ENCODE results near the gene NXT1.
"Not testable (repeated sequence)": the region's sequence is repeated elsewhere in the genome, so short reads cannot be mapped to it uniquely, and the experiment has no call there.

The NXT1 gene

GRCh38 chr20:23350196-23350903 is at the start of gene NXT1:
NXT1 (plus strand) TSS chr20:23350791; CDS start chr20:23354042, 3,251 bp downstream.
- peak within 1 kb of the TSS; percentile 99 for H3K4me3 Mint-ChIP-seq
- H3K4me1 Mint-ChIP-seq: peaks cover 18% of the 10 kb centered on the region
- H3K27me3 Mint-ChIP-seq: no peaks in the 10 kb centered on the region
- ATAC-seq: peak; percentile 94
- peak within 1 kb of the TSS; percentile 99 for H3K27ac Mint-ChIP-seq
- H3K36me3 Mint-ChIP-seq: peaks cover 3% of the 10 kb centered on the region
- H3K9me3 Mint-ChIP-seq: no peaks in the 10 kb centered on the region

DNA sequence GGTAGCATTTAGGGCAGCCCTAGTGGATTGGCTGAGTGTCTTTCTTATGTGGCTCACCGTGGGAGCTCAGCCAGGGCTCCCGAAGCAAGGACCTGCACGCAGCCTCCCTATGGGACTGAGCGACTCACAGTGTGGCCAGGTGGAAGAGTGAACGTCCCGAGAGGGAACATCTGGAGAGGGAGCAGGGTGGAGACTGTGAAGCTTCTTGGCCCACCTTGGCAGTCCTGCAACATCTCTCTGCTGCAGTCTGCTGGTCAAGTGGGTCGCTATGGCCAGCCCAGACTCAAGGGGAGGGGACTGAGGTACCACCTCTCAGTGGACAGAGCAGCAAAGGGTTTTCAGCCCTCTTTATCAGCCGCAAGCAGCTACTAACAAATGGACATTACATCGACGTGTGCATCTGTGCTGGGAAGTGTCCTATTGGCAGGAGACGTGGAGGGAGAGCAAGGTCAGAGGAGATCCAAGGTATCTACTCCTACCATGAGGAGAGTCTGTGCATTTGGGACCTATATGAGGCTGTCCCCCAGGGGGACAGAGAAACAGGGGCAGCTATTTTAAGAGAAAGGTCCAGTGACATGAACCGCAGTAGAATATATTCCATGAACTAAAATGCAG is 49.0 kb upstream of the NXT1 start:
- no peaks in the 10 kb centered on the region for H3K9me3 Mint-ChIP-seq
- no peaks in the 10 kb centered on the region for H3K4me1 Mint-ChIP-seq
- H3K4me3 Mint-ChIP-seq: no peak overlapping the region
- peaks cover 9% of the 10 kb centered on the region for H3K27me3 Mint-ChIP-seq
- no peaks in the 10 kb centered on the region for H3K36me3 Mint-ChIP-seq
- H3K27ac Mint-ChIP-seq: no peak overlapping the region
- no peak for ATAC-seq

DNA sequence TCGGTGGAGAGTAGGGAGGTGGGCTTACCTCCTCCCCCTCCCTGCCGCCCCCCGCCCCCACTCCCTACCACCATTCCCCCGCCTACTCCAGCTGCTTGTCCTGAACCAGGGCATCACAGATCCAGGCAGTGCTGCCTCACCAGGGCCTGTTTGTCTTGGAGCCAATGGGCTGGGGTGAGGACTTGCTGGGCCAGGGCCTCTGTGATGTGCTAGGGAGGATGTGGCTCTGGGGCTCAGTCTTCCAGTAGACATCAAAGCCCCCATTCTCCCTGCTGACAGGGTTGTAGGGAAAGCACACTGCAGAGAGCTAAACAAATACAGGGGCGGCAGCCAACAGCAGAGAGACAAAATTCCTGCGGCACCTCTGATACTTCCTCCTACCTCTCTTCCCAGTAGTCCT is 48.2 kb upstream of the NXT1 start:
- H3K36me3 Mint-ChIP-seq: no peaks in the 10 kb centered on the region
- H3K9me3 Mint-ChIP-seq: no peaks in the 10 kb centered on the region
- H3K4me1 Mint-ChIP-seq: no peaks in the 10 kb centered on the region
- no peak for ATAC-seq
- no peak overlapping the region for H3K4me3 Mint-ChIP-seq
- H3K27ac Mint-ChIP-seq: no peak overlapping the region
- H3K27me3 Mint-ChIP-seq: peaks cover 9% of the 10 kb centered on the region

DNA sequence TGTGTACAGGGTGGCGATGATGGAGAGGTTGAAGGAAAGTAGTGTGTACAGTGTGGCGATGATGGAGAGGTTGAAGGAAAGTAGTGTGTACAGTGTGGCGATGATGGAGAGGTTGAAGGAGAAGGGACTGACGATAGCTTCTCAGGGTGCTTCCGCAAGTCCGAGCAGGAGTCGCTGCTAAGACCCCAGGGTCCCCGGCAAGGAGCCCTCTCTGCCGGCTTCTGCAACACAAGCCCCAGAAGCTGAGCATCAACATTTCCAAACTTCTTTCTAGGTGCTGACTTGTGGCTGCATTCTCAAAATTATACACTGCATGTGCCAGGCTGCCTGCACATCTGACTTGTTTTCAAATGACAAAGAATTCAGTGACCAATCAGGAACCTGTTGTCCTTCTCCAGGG is 47.8 kb upstream of the NXT1 start:
- Mint-ChIP-seq H3K9me3 (no peaks in the 10 kb centered on the region), H3K4me1 (no peaks in the 10 kb centered on the region), H3K27ac (no peak overlapping the region), H3K27me3 (peaks cover 9% of the 10 kb centered on the region), H3K36me3 (no peaks in the 10 kb centered on the region), H3K4me3 (no peak overlapping the region)
- no peak for ATAC-seq

GRCh38 chr20:23303325-23304102 is 47.1 kb upstream of the NXT1 start:
- Mint-ChIP-seq H3K36me3 (no peaks in the 10 kb centered on the region), H3K27ac (no peak overlapping the region), H3K27me3 (peaks cover 9% of the 10 kb centered on the region), H3K4me3 (no peak overlapping the region), H3K4me1 (no peaks in the 10 kb centered on the region), H3K9me3 (no peaks in the 10 kb centered on the region)
- no peak for ATAC-seq

- peaks cover 4% of the 10 kb centered on the region for H3K36me3 Mint-ChIP-seq
- peaks cover 3% of the 10 kb centered on the region for H3K9me3 Mint-ChIP-seq
- H3K4me1 Mint-ChIP-seq: no peaks in the 10 kb centered on the region
- no peak overlapping the region for H3K27ac Mint-ChIP-seq
- no peak overlapping the region for H3K4me3 Mint-ChIP-seq
- ATAC-seq: no peak
- H3K27me3 Mint-ChIP-seq: peaks cover 9% of the 10 kb centered on the region
Measured at GRCh38 chr20:23304616-23305015, 46.0 kb upstream of the NXT1 start.

- ATAC-seq: no peak
Measured at GRCh38 chr20:23305098-23305497, 45.5 kb upstream of the NXT1 start.

DNA sequence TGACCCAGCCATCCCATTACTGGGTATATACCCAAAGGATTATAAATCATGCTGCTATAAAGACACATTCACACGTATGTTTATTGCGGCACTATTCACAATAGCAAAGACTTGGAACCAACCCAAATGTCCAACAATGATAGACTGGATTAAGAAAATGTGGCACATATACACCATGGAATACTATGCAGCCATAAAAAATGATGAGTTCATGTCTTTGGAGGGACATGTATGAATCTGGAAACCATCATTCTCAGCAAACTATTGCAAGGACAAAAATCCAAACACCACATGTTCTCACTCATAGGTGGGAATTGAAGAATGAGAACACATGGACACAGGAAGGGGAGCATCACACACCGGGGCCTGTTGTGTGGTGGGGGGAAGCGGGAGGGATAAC is 43.2 kb upstream of the NXT1 start:
- H3K4me1 Mint-ChIP-seq, H3K27ac Mint-ChIP-seq: not testable (repeated sequence)
- H3K27me3 Mint-ChIP-seq: peaks cover 17% of the 10 kb centered on the region

More at GRCh38 chr20:23305098-23305497, 45.5 kb upstream of the NXT1 start:
- Mint-ChIP-seq H3K27me3 (peaks cover 9% of the 10 kb centered on the region), H3K4me3 (no peak overlapping the region), H3K36me3 (peaks cover 4% of the 10 kb centered on the region), H3K4me1 (no peaks in the 10 kb centered on the region), H3K9me3 (peaks cover 3% of the 10 kb centered on the region), H3K27ac (no peak overlapping the region)

DNA sequence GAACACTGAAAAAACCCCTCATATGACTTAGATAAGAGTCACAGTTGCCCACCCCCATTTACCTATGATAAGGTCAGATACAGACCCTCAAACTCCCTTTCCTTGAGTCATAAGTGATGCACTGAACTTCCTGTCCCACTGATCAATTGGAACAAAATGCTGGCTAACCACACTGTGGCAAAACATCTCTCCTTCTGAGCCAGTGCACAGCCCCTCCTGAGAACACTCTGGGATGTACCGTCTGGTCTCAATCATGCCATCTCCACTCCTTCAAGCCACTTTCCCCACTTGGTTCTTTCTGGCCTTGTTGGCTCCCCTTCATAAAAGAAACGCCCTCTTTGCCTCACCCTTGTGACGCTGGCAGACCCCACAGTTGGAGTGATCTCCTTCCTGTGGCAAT is 42.6 kb upstream of the NXT1 start:
- Mint-ChIP-seq H3K9me3 (peaks cover 3% of the 10 kb centered on the region), H3K27ac (no peak overlapping the region), H3K4me1 (no peaks in the 10 kb centered on the region), H3K36me3 (peaks cover 4% of the 10 kb centered on the region), H3K27me3 (peaks cover 17% of the 10 kb centered on the region), H3K4me3 (no peak overlapping the region)
- ATAC-seq: no peak

More for the DNA sequence above, 43.2 kb upstream of the NXT1 start:
- not testable (repeated sequence) for H3K36me3 Mint-ChIP-seq, ATAC-seq, H3K9me3 Mint-ChIP-seq, H3K4me3 Mint-ChIP-seq

GRCh38 chr20:23308908-23309307 is 41.7 kb upstream of the NXT1 start:
- Mint-ChIP-seq H3K27ac (no peak overlapping the region), H3K4me3 (no peak overlapping the region), H3K36me3 (peaks cover 4% of the 10 kb centered on the region), H3K9me3 (peaks cover 3% of the 10 kb centered on the region), H3K27me3 (peaks cover 10% of the 10 kb centered on the region), H3K4me1 (no peaks in the 10 kb centered on the region)
- no peak for ATAC-seq

- Mint-ChIP-seq H3K9me3 (peaks cover 3% of the 10 kb centered on the region), H3K4me1 (no peaks in the 10 kb centered on the region), H3K4me3 (no peak overlapping the region), H3K36me3 (peaks cover 4% of the 10 kb centered on the region), H3K27ac (no peak overlapping the region), H3K27me3 (peaks cover 8% of the 10 kb centered on the region)
- ATAC-seq: no peak
Measured at GRCh38 chr20:23309781-23310180, 40.8 kb upstream of the NXT1 start.

DNA sequence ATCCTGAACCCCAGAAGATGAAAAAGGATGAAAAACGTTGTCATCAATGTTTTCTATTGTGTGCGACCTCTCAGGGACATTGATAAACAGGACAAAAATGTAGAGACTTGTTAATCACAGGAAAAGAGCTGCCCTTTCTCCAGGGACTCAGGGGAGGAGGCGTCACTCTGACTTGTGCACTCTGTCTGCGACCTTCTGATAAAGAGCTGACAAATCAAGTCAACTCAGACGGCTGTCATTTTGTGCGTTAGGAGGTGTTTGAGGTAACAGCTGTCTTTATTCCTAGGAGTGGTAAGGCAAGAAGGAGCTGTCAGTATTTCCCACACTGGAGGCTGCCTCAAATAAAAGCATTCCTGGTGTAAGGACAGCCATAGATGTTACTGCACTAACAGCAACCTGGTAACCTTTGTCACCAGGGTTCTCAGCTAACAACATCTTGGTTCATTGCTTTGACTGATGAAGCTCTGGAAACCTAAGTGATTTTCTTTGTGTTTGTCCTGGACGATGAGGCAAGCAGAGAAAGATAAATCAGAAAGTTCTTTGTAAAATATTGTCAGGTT is 38.6 kb upstream of the NXT1 start:
- peaks cover 4% of the 10 kb centered on the region for H3K36me3 Mint-ChIP-seq
- peaks cover 8% of the 10 kb centered on the region for H3K27me3 Mint-ChIP-seq
- H3K27ac Mint-ChIP-seq: no peak overlapping the region
- ATAC-seq: no peak
- H3K4me1 Mint-ChIP-seq: no peaks in the 10 kb centered on the region
- H3K9me3 Mint-ChIP-seq: peaks cover 3% of the 10 kb centered on the region
- no peak overlapping the region for H3K4me3 Mint-ChIP-seq

GRCh38 chr20:23313271-23313670 is 37.3 kb upstream of the NXT1 start:
- no peak for ATAC-seq
- H3K4me1 Mint-ChIP-seq: no peaks in the 10 kb centered on the region
- H3K9me3 Mint-ChIP-seq: peaks cover 3% of the 10 kb centered on the region
- H3K36me3 Mint-ChIP-seq: peaks cover 4% of the 10 kb centered on the region
- H3K27me3 Mint-ChIP-seq: peaks cover 8% of the 10 kb centered on the region
- no peak overlapping the region for H3K4me3 Mint-ChIP-seq
- H3K27ac Mint-ChIP-seq: no peak overlapping the region

DNA sequence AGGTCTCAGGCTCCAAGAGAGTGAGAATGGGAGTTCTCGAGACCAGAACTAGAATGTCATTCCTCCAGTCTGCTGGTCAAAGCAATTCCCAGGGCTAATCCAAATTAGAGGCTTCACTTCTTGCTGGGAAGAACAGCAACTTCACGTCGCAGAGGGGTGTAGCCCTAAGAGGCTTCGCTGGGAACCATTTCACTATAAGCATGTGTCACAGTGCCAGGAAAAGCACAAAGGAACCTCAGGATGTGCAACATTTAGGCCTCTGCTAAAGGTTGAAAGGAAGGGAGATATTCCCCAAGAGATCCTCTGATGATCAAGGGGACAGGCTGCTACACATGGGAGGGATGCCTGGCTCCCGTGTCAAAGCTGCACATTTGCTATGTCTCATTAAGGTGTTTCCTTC is 35.9 kb upstream of the NXT1 start:
- ATAC-seq: no peak
- H3K27ac Mint-ChIP-seq: no peak overlapping the region
- peaks cover 8% of the 10 kb centered on the region for H3K27me3 Mint-ChIP-seq
- no peaks in the 10 kb centered on the region for H3K4me1 Mint-ChIP-seq
- H3K36me3 Mint-ChIP-seq: no peaks in the 10 kb centered on the region
- no peak overlapping the region for H3K4me3 Mint-ChIP-seq
- no peaks in the 10 kb centered on the region for H3K9me3 Mint-ChIP-seq

GRCh38 chr20:23315099-23315498 is 35.5 kb upstream of the NXT1 start:
- Mint-ChIP-seq H3K36me3 (no peaks in the 10 kb centered on the region), H3K27ac (no peak overlapping the region), H3K4me3 (no peak overlapping the region), H3K9me3 (no peaks in the 10 kb centered on the region), H3K4me1 (no peaks in the 10 kb centered on the region), H3K27me3 (peaks cover 8% of the 10 kb centered on the region)
- no peak for ATAC-seq
